GM12892 (cell line): ENCODE measurements around the gene RHOT2.

ENCODE experiments used
- DNase-seq: peaks from one replicate; pipeline ENCODE4 v3.0.0; 2011; ENCODE audit not compliant: insufficient read length
- FAIRE-seq: peaks from 2 replicates; lab custom pipeline; 2011; peaks lifted over from hg19 to GRCh38; lab: Jason Lieb, UNC
- POLR2A ChIP-seq: IDR thresholded peaks from 2 replicates; pipeline ENCODE4 v1.6.1; 2011; ENCODE audit warnings: low read depth, low read length, control low read depth
- POLR2AphosphoS5 ChIP-seq: IDR thresholded peaks from 2 replicates; pipeline ENCODE4 v1.6.1; 2011; ENCODE audit warnings: low read depth, low read length, control low read depth
- TAF1 ChIP-seq: IDR thresholded peaks from 2 replicates; pipeline ENCODE4 v1.6.1; 2011; ENCODE audit warnings: low read depth, mild to moderate bottlenecking, control low read depth, low read length, borderline replicate concordance

RHOT2 gene

DNA sequence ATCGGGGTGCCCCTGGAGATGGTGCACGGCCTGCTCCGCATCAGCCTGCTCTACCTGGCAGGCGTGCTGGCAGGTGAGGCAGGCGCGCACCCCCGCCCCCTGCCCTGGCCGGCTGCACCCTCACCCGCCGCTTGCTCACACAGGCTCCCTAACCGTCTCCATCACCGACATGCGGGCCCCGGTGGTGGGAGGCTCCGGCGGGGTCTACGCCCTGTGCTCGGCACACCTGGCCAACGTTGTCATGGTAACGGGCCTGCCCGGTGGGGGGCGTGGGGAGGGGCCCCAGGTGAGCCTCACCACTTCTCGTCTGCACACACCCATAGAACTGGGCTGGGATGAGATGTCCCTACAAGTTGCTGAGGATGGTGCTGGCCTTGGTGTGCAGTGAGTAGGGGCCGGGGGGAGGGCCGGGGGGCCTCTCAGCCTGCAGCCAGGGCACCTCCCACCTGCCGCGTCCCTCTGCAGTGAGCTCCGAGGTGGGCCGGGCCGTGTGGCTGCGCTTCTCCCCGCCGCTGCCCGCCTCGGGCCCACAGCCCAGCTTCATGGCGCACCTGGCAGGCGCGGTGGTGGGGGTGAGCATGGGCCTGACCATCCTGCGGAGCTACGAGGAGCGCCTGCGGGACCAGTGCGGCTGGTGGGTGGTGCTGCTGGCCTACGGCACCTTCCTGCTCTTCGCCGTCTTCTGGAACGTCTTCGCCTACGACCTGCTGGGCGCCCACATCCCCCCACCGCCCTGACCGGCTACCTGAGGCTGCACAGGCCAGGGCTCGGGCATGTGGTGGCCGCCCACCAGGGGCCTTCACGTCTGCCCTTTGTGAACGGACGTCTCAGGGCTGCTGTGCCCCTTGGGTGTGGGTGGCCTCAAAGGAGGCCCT lies 9.6 kb downstream of the RHOT2 start:
- DNase-seq, result no peak
- no peak for FAIRE-seq
- TF ChIP-seq POLR2AphosphoS5 (no peak), POLR2A (no peak), TAF1 (no peak)

DNA sequence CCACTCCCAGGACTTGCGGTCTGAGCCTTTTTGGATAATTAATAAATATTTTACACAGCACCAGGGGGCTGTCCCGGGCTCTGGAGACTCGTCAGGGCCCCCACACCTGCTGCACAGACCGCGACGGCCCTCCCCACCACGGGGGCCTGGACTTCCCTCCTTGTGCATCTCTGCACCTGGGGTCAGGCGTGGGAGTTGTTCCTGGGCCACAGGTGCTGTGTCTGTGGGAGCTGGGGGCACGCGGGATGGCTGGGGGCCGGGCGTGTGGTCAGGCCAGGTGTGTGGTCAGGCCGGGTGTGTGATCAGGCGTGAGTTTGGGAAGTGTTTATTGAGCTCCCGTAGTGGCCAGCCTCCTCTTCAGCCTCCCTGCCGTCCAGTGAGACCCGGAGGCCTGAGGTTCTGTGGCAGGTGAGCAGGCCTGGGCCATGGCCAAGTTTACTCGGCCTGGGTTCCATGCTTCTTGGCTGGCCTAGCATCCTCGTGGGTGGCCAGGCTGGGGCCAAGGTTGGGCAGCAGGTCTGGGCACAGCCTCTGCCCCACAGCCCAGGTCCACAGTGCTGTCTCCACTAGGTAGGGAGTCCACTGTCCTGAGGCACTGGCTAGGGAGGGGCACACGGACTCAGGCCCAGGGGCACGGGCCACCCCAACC lies 10.4 kb downstream of the RHOT2 start:
- TF ChIP-seq POLR2A (no peak), TAF1 (no peak), POLR2AphosphoS5 (no peak)
- FAIRE-seq, result no peak
- DNase-seq, result no peak

DNA sequence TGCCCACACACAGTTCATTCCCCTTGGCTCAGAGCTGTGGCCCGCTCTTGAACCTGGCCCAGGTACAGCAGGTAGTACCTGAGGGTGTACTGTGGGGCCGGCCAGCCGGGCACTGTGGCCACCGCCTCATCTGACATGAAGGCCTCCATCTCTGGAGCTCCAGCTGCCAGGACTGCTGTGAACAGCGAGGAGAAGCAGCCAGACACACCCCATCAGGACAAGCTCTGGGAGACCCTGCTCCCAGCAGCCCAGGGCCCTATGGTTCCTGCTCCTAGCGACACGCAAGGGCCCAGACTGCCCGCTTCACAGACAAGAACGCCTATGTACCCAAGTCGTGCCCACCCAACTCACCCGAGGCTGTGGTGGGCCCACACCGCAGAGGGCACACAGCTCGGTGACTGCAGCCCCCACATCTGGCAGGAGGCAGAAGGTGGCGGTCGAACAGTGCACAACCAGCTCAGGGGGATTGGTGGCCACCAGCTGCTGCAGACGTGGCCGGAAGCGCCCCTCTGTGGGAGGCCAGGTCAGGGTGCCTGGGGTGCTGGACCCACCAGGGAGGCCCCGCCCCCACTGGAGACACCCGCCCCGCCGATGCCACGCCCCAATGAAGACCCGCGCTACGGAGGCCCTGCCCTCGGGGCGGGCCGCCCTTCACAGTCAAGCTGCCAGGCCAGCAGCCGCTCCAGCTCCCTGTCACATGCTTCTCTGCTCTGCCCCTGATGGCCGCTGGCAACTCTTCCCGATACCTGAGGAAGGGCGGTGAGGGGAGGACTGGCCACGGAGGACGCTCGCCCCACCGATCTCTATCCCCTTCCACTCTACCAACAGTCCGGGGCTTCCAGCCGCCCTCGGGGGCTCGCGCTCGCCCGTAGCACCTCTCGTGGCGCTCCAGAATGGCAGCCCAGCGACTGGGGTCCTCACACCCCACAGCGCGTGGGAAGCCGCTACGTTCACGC lies 11.2 kb downstream of the RHOT2 start:
- TF ChIP-seq TAF1 (no peak), POLR2A (no peak), POLR2AphosphoS5 (no peak)
- DNase-seq (no peak), FAIRE-seq (peak; percentile 48)

DNA sequence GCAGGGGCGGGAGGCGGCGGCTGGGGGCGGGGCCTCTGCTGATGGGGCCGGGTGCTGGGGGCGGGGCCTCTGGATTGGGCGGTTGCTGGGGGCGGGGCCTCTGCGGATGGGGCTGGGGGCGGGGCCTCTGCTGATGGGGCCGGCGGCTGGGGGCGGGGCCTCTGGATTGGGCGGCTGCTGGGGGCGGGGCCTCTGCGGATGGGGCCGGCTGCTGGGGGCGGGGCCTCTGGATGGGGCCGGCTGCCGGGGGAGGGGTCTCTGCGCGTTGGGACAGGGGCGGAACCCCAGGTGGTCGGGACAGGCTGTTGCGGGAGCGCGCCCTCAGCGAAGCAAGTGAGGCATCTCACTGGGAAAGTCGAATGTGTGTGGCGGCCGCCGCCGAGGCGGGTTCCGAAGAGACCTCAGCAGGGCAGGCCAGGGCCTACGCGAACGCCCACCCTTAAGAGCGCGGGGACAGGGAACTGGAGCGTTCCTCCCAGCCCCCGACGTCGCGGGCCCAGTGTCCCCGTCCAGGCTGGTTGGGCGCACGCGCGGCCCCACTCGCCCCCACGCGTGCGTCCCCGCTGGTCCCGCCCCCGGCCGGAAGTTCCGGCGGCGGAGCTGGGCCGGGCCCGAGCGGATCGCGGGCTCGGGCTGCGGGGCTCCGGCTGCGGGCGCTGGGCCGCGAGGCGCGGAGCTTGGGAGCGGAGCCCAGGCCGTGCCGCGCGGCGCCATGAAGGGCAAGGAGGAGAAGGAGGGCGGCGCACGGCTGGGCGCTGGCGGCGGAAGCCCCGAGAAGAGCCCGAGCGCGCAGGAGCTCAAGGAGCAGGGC lies 12.1 kb downstream of the RHOT2 start, which contains the start of gene STUB1:
TSS of gene STUB1 (plus strand) at position 597 of the 811 bp plus-strand sequence. CDS start at position 713, 116 bp downstream.
- peak; percentile 84; the same call in 1 of the 2 replicates for TF ChIP-seq POLR2A
- TF ChIP-seq POLR2AphosphoS5, result 0 out of 2 replicates have a peak, but pooled peaks have one; percentile 43
- no peak; the same call in 1 of the 2 replicates for TF ChIP-seq TAF1
- FAIRE-seq, result peak; percentile 98
- peak; percentile 84 for DNase-seq

DNA sequence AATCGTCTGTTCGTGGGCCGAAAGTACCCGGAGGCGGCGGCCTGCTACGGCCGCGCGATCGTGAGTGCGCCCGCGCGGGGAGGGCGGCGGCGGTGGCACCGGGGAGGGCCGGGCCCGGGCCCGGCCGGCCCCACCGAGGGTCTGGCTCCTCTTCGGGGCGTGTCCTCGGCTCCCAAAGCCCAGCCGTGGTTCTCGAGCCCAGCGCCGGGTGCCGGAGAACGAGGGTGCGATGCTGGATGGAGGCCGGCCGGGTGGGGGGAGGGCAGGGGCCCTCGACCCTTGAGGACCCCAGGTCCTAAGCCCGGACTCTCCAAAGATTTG lies 12.7 kb downstream of the RHOT2 start:
- no peak for FAIRE-seq
- no peak for DNase-seq
- TF ChIP-seq POLR2AphosphoS5 (no peak), POLR2A (no peak), TAF1 (no peak)

DNA sequence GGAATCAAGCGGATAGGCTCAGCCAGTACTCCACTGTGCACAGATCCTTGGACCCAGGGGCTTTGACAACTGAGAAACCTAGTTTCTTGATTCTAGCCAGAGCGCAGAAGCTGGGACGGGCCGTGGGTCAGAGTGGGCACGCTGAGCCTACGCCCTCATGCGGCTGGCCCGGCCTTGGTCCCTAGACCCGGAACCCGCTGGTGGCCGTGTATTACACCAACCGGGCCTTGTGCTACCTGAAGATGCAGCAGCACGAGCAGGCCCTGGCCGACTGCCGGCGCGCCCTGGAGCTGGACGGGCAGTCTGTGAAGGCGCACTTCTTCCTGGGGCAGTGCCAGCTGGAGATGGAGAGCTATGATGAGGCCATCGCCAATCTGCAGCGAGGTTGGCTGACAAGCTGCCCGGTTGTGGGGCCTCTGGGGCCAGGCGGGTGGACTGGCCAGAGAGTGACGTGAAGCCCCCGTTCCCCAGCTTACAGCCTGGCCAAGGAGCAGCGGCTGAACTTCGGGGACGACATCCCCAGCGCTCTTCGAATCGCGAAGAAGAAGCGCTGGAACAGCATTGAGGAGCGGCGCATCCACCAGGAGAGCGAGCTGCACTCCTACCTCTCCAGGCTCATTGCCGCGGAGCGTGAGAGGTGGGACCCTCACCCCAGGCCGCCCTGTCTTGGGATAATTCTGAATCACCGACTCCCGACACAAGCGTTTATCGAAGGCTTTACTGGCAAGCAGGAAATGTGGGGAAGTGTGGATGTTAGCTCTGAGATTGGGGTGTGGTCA lies 13.2 kb downstream of the RHOT2 start:
- FAIRE-seq (peak; percentile 75), DNase-seq (no peak)
- TF ChIP-seq POLR2A (no peak), POLR2AphosphoS5 (no peak; the same call in 1 of the 2 replicates), TAF1 (no peak)

DNA sequence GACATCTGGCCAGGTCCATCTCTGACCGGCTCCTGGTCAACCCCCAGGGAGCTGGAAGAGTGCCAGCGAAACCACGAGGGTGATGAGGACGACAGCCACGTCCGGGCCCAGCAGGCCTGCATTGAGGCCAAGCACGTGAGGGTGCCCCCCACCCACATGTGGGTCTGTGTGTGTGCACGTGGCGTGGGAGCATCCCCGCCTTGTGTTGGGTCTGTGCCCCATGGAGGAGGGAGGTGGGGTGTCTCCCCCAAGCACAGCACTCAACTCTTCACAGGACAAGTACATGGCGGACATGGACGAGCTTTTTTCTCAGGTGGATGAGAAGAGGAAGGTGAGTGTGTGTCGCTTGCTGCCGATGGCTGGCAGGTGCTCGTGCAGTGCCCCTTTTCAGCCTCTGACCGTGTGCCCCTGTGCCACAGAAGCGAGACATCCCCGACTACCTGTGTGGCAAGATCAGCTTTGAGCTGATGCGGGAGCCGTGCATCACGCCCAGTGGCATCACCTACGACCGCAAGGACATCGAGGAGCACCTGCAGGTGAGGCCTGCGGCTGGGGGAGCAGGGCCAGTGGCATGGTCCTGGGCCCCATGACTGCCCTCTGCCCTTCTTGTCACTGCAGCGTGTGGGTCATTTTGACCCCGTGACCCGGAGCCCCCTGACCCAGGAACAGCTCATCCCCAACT lies 14.0 kb downstream of the RHOT2 start:
- FAIRE-seq, result no peak
- TF ChIP-seq POLR2AphosphoS5 (peak; percentile 60; the same call in 1 of the 2 replicates), POLR2A (no peak), TAF1 (no peak)
- no peak for DNase-seq

DNA sequence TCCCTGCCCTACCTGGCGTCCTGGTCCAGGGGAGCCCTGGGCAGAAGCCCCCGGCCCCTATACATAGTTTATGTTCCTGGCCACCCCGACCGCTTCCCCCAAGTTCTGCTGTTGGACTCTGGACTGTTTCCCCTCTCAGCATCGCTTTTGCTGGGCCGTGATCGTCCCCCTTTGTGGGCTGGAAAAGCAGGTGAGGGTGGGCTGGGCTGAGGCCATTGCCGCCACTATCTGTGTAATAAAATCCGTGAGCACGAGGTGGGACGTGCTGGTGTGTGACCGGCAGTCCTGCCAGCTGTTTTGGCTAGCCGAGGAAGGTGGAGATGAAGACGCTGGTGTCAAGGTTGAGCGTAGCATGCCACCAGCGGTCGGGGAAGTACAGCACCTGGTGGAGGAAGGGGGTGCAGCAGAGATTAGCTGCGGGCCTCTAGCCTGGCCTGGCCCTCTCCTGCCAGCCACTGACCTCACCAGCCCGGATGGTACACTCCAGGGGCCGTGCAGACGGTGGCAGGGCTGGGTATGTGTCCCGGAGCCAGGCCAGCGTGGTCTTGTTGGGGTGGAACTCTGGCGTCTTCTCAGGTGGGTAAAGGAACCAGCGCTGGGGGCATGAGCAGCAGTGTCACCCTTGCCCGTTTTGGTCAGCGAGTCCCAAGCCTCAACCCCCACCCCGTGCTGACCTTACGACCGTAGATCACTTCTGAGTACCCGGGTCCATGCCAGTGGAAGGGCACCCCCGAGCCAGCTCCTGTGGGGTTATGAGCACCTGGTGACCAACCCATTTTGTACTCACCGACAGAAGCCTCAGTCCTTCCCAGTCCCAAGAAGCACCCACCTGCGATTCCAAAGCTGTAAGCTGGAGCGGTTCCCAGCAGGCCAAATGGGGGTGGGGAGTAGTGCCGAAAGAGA lies 14.8 kb downstream of the RHOT2 start:
- DNase-seq, result no peak
- no peak for FAIRE-seq
- no peak for TF ChIP-seq POLR2A
- TF ChIP-seq TAF1, result no peak
- no peak for TF ChIP-seq POLR2AphosphoS5
